HCT116 (cell line): Measurements from ENCODE around the gene OVOL1. TPM values are rescaled to one million over a fixed set of nuclear protein-coding genes. Genes with fewer than 3 reads are reported as not detected.

ENCODE experiments used
- ATAC-seq: fragments of 200-7000 bp; cut with Tn5 transposase; 2 replicates; pipeline ENCODE4 v1.9.1; 2020; ENCODE audit warnings: mild to moderate bottlenecking, moderate library complexity
- BruUV-seq: library from RNA; stranded (reverse); fragments of 400-500 nt; replicated peaks from 2 replicates; lab custom pipeline; 2021; lab: Mats Ljungman, UMichigan
- CTCF ChIA-PET: fragments of 300-600 bp; sonication (Branson Sonifier 250); formaldehyde crosslinking; loops from one replicate; lab custom pipeline; 2021; ENCODE audit warnings: antibody characterized with exemption; lab: Charles Lee
- POLR2A ChIA-PET: fragments of 300-600, 350-600 bp; sonication (Branson Sonifier 250); formaldehyde crosslinking; loops from one replicate; lab custom pipeline; 2021; ENCODE audit warnings: antibody characterized with exemption; lab: Charles Lee
- RAD21 ChIA-PET, 2 experiments: fragments of 300-600 bp; sonication (Branson Sonifier 250); formaldehyde crosslinking; loops; one replicate each; lab custom pipeline; 2023; ENCODE audit warnings: low total read pairs in 2 of 2; ENCODE audit not compliant: uncharacterized antibody in 2 of 2, unreplicated experiment in 2 of 2, low non-redundant PET in 1 of 2; lab: Charles Lee
- DNase-seq: peaks from one replicate; pipeline ENCODE4 v3.0.0-alpha.2; 2010; ENCODE audit warnings: low read depth, low spot score
- H2AFZ ChIP-seq: fragments of 200-600 bp; shearing (Covaris generic), sonication (generic); 2 replicates; pipeline ENCODE4 v1.6.1; 2017; ENCODE audit warnings: low read depth, mixed run types, mixed read lengths, antibody characterized with exemption, low read length; ENCODE audit not compliant: poor library complexity, severe bottlenecking
- H3K27ac ChIP-seq: 2 replicates; pipeline ENCODE4 v1.5.1; 2012; ENCODE audit warnings: low read depth, low read length
- H3K27me3 ChIP-seq: fragments of 200-600 bp; sonication (generic); 2 replicates; pipeline ENCODE4 v1.6.1; 2016; ENCODE audit warnings: mixed run types, low read length, mixed read lengths; ENCODE audit not compliant: insufficient read depth
- H3K36me3 ChIP-seq, 2 experiments: fragments of 200-500 bp in 1 of 2; fragments of 200-600 bp in 1 of 2; sonication (Bioruptor generic) in 1 of 2; sonication (generic) in 1 of 2; 2 replicates each; pipeline versions ENCODE4 v1.5.1 to v1.6.1; 2014 to 2016; ENCODE audit warnings: low read length in 2 of 2, inconsistent platforms in 1 of 2, mixed read lengths in 1 of 2, mixed run types in 1 of 2; ENCODE audit not compliant: insufficient read depth in 2 of 2, control insufficient read depth in 1 of 2
- H3K4me1 ChIP-seq, 2 experiments: fragments of 200-600 bp in 1 of 2; sonication (generic) in 1 of 2; 2 replicates each; pipeline versions ENCODE4 v1.5.1 to v1.6.1; 2012 to 2017; ENCODE audit warnings: low read length in 2 of 2, inconsistent platforms in 1 of 2, mild to moderate bottlenecking in 1 of 2, mixed read lengths in 1 of 2, mixed run types in 1 of 2, moderate library complexity in 1 of 2; ENCODE audit not compliant: insufficient read depth in 2 of 2, control insufficient read depth in 1 of 2
- H3K4me2 ChIP-seq: fragments of 200-600 bp; sonication (generic); 2 replicates; pipeline ENCODE4 v1.6.1; 2017; ENCODE audit warnings: mixed run types, low read length, mixed read lengths
- H3K4me3 ChIP-seq, 2 experiments: fragments of 200-600 bp in 1 of 2; sonication (generic) in 1 of 2; replicated peaks in 1 of 2; 2 replicates each; pipeline ENCODE4 v1.5.1; 2011 to 2016; ENCODE audit warnings: low read length in 2 of 2, control low read depth in 1 of 2, low read depth in 1 of 2, mild to moderate bottlenecking in 1 of 2, mixed read lengths in 1 of 2, mixed run types in 1 of 2
- H3K79me2 ChIP-seq: fragments of 200-600 bp; sonication (generic); 2 replicates; pipeline ENCODE4 v1.6.1; 2017; ENCODE audit warnings: mild to moderate bottlenecking, mixed run types, low read length, moderate library complexity, mixed read lengths; ENCODE audit not compliant: insufficient read depth
- H3K9ac ChIP-seq: fragments of 200-600 bp; sonication (generic); 2 replicates; pipeline ENCODE4 v1.6.1; 2016; ENCODE audit warnings: low read length, mixed read lengths
- H3K9me2 ChIP-seq: fragments of 200-600 bp; sonication (generic), shearing (Covaris generic); 2 replicates; pipeline ENCODE4 v1.6.1; 2017; ENCODE audit warnings: mixed run types, mild to moderate bottlenecking, moderate library complexity; ENCODE audit not compliant: insufficient read depth
- H3K9me3 ChIP-seq, 2 experiments: fragments of 200-500 bp in 1 of 2; fragments of 200-600 bp in 1 of 2; sonication (Bioruptor generic) in 1 of 2; sonication (generic) in 1 of 2; 2 replicates each; pipeline ENCODE4 v1.6.1; 2014 to 2017; ENCODE audit warnings: low read length in 2 of 2, mixed read lengths in 2 of 2, inconsistent platforms in 1 of 2, low read depth in 1 of 2, mild to moderate bottlenecking in 1 of 2, mixed run types in 1 of 2, moderate library complexity in 1 of 2; ENCODE audit not compliant: control insufficient read depth in 1 of 2, insufficient read depth in 1 of 2
- H4K20me1 ChIP-seq: fragments of 200-600 bp; sonication (generic), shearing (Covaris generic); 2 replicates; pipeline ENCODE4 v1.6.1; 2017; ENCODE audit warnings: mixed run types, mild to moderate bottlenecking, moderate library complexity; ENCODE audit not compliant: insufficient read depth
- ATF3 ChIP-seq: IDR thresholded peaks from 2 replicates; pipeline ENCODE4 v1.6.1; 2012
- CBX3 ChIP-seq: IDR thresholded peaks from 2 replicates; pipeline ENCODE4 v1.6.1; 2012; ENCODE audit warnings: low read depth
- CEBPB ChIP-seq: IDR thresholded peaks from 2 replicates; pipeline ENCODE4 v1.6.1; 2012; ENCODE audit warnings: low read depth
- FOSL1 ChIP-seq: IDR thresholded peaks from 2 replicates; pipeline ENCODE4 v1.6.1; 2012; ENCODE audit warnings: low read depth
- JUND ChIP-seq: IDR thresholded peaks from 2 replicates; pipeline ENCODE4 v1.6.1; 2012
- POLR2A ChIP-seq: IDR thresholded peaks from 2 replicates; pipeline ENCODE4 v1.7.0; 2011; ENCODE audit warnings: borderline replicate concordance; ENCODE audit not compliant: insufficient read depth, insufficient read length; ENCODE audit errors: extremely low read depth
- POLR2AphosphoS5 ChIP-seq: IDR thresholded peaks from 2 replicates; pipeline ENCODE4 v1.6.1; 2011; ENCODE audit warnings: mild to moderate bottlenecking, low read depth, low read length, moderate library complexity
- RAD21 ChIP-seq: IDR thresholded peaks from 2 replicates; pipeline ENCODE4 v1.6.1; 2012; ENCODE audit warnings: low read depth, mild to moderate bottlenecking
- REST ChIP-seq: IDR thresholded peaks from 2 replicates; pipeline ENCODE4 v1.6.1; 2012; ENCODE audit warnings: low read depth
- SIN3A ChIP-seq: IDR thresholded peaks from 2 replicates; pipeline ENCODE4 v1.6.1; 2012; ENCODE audit warnings: low read depth
- SP1 ChIP-seq: IDR thresholded peaks from 2 replicates; pipeline ENCODE4 v1.6.1; 2012; ENCODE audit warnings: low read depth
- SRF ChIP-seq: IDR thresholded peaks from 2 replicates; pipeline ENCODE4 v1.6.1; 2012; ENCODE audit warnings: low read depth
- TCF7L2 ChIP-seq: IDR thresholded peaks from 2 replicates; pipeline ENCODE4 v1.7.0; 2011; ENCODE audit warnings: borderline replicate concordance, inconsistent platforms; ENCODE audit not compliant: insufficient read depth, insufficient read length; ENCODE audit errors: extremely low read depth
- intact Hi-C: fragments of 100-400 bp; cut with micrococcal nuclease; formaldehyde crosslinking; loops from 2 replicates; pipeline ENCODE4 v1.10.0; 2022
- total RNA-seq: library from RNA; stranded (reverse); gene quantifications from one replicate; pipeline ENCODE4 v1.2.1, GENCODE V29; 2021; ENCODE audit not compliant: unreplicated experiment

The OVOL1 gene
- total RNA-seq, 1 experiment from 2014 or later: 14.7 TPM

- POLR2A ChIA-PET: no interaction called here
- H3K9me3 ChIP-seq: no peaks in the 10 kb centered on the region
- no peak overlapping the region for H3K4me2 ChIP-seq
- H3K36me3 ChIP-seq: no peaks in the 10 kb centered on the region
- no peak overlapping the region for H2AFZ ChIP-seq
- CTCF ChIA-PET: interaction anchor here (0.7 to 1.5 kb wide), 3 partner anchors 43 to 66 kb away, joined by 3 to 4 read pairs (median 3); partner anchors contain the start of gene FIBP
- TF ChIP-seq ATF3 (no peak), CBX3 (no peak), SRF (no peak), SIN3A (no peak), REST (no peak), RAD21 (no peak), POLR2A (no peak), POLR2AphosphoS5 (no peak), CEBPB (no peak), JUND (no peak), SP1 (no peak), TCF7L2 (no peak), FOSL1 (no peak)
- H3K27ac ChIP-seq: no peak overlapping the region
- H3K9me2 ChIP-seq: no peaks in the 10 kb centered on the region
- BruUV-seq: no TSS peak
- no peak overlapping the region for H3K4me3 ChIP-seq
- DNase-seq (no peak), ATAC-seq (no peak)
- H3K9ac ChIP-seq: no peak overlapping the region
- no peaks in the 10 kb centered on the region; a peak in 1 of 4 replicates for H3K4me1 ChIP-seq
- intact Hi-C loops: no loop called here
- RAD21 ChIA-PET: no interaction called here
- no peaks in the 10 kb centered on the region for H3K79me2 ChIP-seq
- no peaks in the 10 kb centered on the region for H3K27me3 ChIP-seq
- H4K20me1 ChIP-seq: no peaks in the 10 kb centered on the region
These were observed 36.1 kb downstream of the OVOL1 start for GRCh38 chr11:65822776-65823528.
